B cell (primary cell): ENCODE data around the gene CLCNKB.

Experiments
- EZH2 ChIP-seq: IDR thresholded peaks from 2 replicates; pipeline ENCODE4 v1.6.1; 2012; ENCODE audit warnings: borderline replicate concordance, low read depth, mild to moderate bottlenecking, moderate library complexity, low read length; ENCODE audit not compliant: insufficient read depth, poor library complexity, severe bottlenecking
- TF ChIP-seq, protein P1 (sequence below): fragments of 200-600 bp; IDR thresholded peaks from one replicate; pipeline ENCODE4 v1.8.0; 2022; ENCODE audit warnings: antibody characterized with exemption, mild to moderate bottlenecking

DNA sequence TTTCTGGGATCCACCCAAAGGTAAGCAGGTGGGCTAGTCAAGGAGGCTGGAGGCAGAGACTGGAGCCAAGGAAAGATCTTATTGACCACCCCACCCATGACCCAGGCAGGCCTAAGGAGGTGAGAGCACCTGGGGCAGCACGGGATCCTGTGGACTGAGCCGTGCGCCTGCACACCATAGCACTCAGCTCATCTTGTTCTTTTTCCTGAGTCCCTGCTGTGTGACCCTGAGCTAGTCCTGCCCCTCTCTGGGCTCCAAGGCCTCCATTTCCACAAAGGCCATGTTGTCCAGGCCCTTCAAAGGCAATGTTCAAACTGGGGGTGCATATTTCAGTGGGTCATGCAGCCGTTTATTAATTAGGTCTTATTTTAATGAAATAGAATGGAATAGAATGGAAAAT, 22.7 kb downstream of the CLCNKB start:
- TF ChIP-seq, protein P1, sequence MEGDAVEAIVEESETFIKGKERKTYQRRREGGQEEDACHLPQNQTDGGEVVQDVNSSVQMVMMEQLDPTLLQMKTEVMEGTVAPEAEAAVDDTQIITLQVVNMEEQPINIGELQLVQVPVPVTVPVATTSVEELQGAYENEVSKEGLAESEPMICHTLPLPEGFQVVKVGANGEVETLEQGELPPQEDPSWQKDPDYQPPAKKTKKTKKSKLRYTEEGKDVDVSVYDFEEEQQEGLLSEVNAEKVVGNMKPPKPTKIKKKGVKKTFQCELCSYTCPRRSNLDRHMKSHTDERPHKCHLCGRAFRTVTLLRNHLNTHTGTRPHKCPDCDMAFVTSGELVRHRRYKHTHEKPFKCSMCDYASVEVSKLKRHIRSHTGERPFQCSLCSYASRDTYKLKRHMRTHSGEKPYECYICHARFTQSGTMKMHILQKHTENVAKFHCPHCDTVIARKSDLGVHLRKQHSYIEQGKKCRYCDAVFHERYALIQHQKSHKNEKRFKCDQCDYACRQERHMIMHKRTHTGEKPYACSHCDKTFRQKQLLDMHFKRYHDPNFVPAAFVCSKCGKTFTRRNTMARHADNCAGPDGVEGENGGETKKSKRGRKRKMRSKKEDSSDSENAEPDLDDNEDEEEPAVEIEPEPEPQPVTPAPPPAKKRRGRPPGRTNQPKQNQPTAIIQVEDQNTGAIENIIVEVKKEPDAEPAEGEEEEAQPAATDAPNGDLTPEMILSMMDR: no peak
- TF ChIP-seq EZH2: no peak
